Colonic mucosa (tissue), 4 donors: ENCODE results near the gene CACNA1D. TPM values are rescaled to one million over a fixed set of nuclear protein-coding genes. Genes with fewer than 3 reads are reported as not detected.

Source experiments
- DNase-seq: peaks from one replicate; pipeline ENCODE4 v3.0.0-alpha.2; 2020
- H3K27ac ChIP-seq: fragments of 200-600 bp; one replicate; pipeline ENCODE4 v1.8.0; 2021
- H3K27me3 ChIP-seq: fragments of 200-600 bp; one replicate; pipeline ENCODE4 v1.8.0; 2021
- H3K36me3 ChIP-seq: fragments of 200-600 bp; one replicate; pipeline ENCODE4 v1.8.0; 2021
- H3K4me1 ChIP-seq: fragments of 200-600 bp; one replicate; pipeline ENCODE4 v1.8.0; 2021; ENCODE audit warnings: mild to moderate bottlenecking
- H3K4me3 ChIP-seq: fragments of 200-600 bp; one replicate; pipeline ENCODE4 v1.8.0; 2021
- H3K9ac ChIP-seq, 2 donors: one replicate each; pipeline ENCODE4 v1.7.0; 2013; ENCODE audit warnings: control low read depth in 2 of 2, low read depth in 2 of 2, low read length in 2 of 2
- H3K9me3 ChIP-seq: fragments of 200-600 bp; one replicate; pipeline ENCODE4 v1.8.0; 2021
- CTCF ChIP-seq: fragments of 200-600 bp; IDR thresholded peaks from one replicate; pipeline ENCODE4 v1.8.0; 2022; ENCODE audit warnings: antibody characterized with exemption, mild to moderate bottlenecking
- intact Hi-C: fragments of 100-400 bp; cut with DNase I; formaldehyde crosslinking; loops from one replicate; pipeline ENCODE4 v1.14.1; 2022
- total RNA-seq, 2 donors: library from RNA; stranded (reverse); fragmentation: NEBNext Ultra II Directional in 1 of 2; extraction: Animal tissue kit (Norgen Biotek cat#: 25700) in 1 of 2; gene quantifications; one replicate each; pipeline ENCODE4 v1.2.1, GENCODE V29; 2021
- donor health status: healthy.
- donor health status: DM: no; HTN: no; CAD: no.
- donor health status: DM: no; HTN: no; CAD: no.

CACNA1D gene
- total RNA-seq, 2 donors from 2014 or later: 9.6 to 17.1 TPM

DNA sequence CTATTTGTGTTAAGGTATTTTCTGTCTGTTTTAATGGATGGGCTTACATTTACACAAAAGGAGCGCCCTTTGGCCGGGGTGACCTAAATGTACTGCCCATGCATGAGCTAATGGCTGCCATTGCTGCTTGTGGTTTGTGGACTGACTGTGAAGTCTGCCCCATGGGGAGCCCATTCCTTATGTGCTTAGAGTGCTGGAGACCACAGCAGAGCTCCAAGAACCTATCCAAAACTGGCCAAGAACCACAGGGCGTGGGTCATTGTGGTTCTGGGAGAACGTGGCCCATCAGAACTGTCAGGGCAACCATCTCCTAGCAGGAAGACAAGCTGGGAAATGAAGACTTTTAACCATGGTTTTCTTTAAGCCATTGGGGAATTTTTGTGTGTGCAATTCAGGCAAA is 246.5 kb downstream of the CACNA1D start:
- Histone ChIP-seq H3K36me3 (no peaks in the 10 kb centered on the region), H3K27me3 (no peaks in the 10 kb centered on the region), H3K9ac (no peak overlapping the region), H3K4me3 (no peak overlapping the region), H3K27ac (no peak overlapping the region), H3K9me3 (no peaks in the 10 kb centered on the region), H3K4me1 (no peaks in the 10 kb centered on the region)
- intact Hi-C loops: no loop called here
- TF ChIP-seq CTCF: no peak
- no peak for DNase-seq

DNA sequence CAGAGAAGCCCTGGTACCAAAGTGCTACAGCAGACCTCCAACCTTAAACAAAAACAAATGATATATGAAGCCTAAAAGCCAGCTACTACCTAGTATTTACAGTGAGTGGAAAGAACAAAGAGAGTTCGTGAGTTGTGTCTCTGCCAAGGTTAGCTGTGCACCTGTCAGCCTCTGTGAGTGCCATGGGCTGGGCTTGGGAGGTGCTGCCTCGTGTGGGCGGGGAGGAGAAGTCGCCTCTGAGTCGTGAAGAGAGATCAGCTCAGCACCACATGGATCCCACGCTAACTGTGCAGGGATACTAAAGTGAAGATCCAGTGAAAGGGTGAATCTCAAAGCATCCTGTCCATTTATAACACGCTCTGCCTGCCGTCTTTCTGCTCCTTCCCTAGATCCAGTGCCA is 249.9 kb downstream of the CACNA1D start:
- H3K9me3 ChIP-seq: no peaks in the 10 kb centered on the region
- H3K9ac ChIP-seq: no peak overlapping the region
- no peaks in the 10 kb centered on the region for H3K36me3 ChIP-seq
- intact Hi-C loops: no loop called here
- H3K4me1 ChIP-seq: no peaks in the 10 kb centered on the region
- no peak for TF ChIP-seq CTCF
- no peak overlapping the region for H3K27ac ChIP-seq
- no peak overlapping the region for H3K4me3 ChIP-seq
- DNase-seq: peak; percentile 54
- no peaks in the 10 kb centered on the region for H3K27me3 ChIP-seq

DNA sequence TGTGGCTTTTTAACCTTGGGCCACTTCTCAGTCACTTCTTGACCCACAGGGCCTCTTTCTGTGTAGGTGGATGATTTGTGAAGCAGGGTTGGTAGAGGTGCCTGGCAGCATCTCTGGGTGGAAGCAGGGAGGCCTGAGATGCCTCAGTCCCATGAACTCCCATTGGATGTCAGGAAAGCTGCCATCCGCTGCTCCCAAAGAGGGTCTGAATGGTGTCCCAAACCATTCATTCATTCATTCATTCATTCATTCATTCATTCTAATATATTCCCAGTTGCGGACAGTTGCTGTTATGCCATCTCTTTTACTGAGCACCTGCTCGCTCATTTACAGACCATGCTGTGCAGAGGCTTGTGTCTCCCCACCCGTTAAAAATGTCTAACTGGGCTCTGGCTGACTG is 253.1 kb downstream of the CACNA1D start:
- Histone ChIP-seq H3K4me1 (no peaks in the 10 kb centered on the region), H3K36me3 (no peaks in the 10 kb centered on the region), H3K27ac (no peak overlapping the region), H3K9ac (no peak overlapping the region), H3K9me3 (no peaks in the 10 kb centered on the region), H3K4me3 (no peak overlapping the region), H3K27me3 (no peaks in the 10 kb centered on the region)
- no peak for DNase-seq
- TF ChIP-seq CTCF: no peak
- intact Hi-C loops: no loop called here

DNA sequence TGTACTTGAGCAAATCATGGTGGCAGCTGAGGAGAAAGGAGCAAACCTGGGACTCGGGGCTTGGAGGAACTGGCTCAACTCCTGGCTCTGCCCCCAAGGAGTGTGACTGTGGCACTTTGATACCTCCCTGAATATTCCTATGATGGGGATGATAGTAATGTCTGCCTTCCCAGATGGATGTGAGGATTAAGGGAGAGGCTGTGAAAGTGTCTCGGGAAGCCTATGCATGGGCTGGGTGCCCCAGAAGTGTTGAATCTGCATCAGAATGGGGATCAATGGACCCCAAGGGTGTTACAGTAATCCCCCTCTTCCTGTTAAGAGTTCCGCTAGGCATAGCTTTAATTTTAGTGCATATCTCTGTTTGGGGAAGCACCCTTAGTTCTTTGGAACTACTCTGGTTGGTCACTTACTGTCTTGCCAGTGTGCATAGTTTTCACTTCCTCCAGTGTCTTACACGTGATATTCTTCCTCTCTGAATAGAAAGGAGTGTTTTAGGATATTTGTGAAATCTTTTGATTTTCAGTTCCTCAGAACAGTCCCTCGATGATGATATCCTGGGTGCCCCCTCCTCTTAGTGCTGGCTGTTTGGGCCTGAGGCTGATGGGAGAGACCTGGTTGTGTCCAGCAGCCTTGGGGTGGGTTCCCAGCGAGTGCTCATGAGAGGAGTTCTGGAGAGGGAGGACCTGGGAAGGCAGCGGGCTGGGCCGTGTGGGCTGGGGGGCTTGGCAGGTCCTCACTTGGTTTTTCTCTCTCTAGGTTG is 254.3 kb downstream of the CACNA1D start:
- H3K27me3 ChIP-seq: no peaks in the 10 kb centered on the region
- no peak overlapping the region for H3K4me3 ChIP-seq
- intact Hi-C loops: no loop called here
- no peaks in the 10 kb centered on the region for H3K9me3 ChIP-seq
- no peak overlapping the region for H3K9ac ChIP-seq
- TF ChIP-seq CTCF: no peak
- no peak for DNase-seq
- no peaks in the 10 kb centered on the region for H3K36me3 ChIP-seq
- H3K27ac ChIP-seq: no peak overlapping the region
- no peaks in the 10 kb centered on the region for H3K4me1 ChIP-seq

DNA sequence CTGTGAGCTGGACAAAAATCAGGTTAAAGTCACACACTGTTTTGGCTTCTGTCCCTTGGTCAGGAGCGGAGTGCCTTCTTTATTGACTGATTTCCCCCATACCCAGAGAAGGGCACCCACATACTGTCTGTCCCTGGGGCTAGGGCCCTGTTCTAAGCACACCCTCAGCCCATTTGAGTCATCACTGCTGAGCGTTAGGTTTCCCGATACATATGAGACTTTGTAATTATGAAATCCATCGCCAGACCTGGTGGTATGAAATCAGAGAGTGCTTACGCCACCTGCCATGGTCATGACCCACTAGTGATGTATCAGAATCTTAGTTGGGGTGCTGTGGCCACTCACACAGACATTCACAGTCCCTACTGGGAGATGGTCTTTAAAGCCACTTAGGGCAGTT is 255.0 kb downstream of the CACNA1D start:
- Histone ChIP-seq H3K27me3 (no peaks in the 10 kb centered on the region), H3K9me3 (no peaks in the 10 kb centered on the region), H3K27ac (no peak overlapping the region), H3K4me1 (no peaks in the 10 kb centered on the region), H3K9ac (no peak overlapping the region), H3K4me3 (no peak overlapping the region), H3K36me3 (no peaks in the 10 kb centered on the region)
- DNase-seq: no peak
- no peak for TF ChIP-seq CTCF
- intact Hi-C loops: no loop called here
